SIG-M5 treated with dmso at 0.1 percent for 504 hours (cell line): ENCODE measurements around the gene CUL2.
"Not testable (repeated sequence)": the region's sequence is repeated elsewhere in the genome, so short reads cannot be mapped to it uniquely, and the experiment has no call there.

Experiments used
- DNase-seq: peaks from one replicate; lab custom pipeline; 2025; ENCODE audit not compliant: unreplicated experiment; lab: John Stamatoyannopoulos, UW

CUL2 gene

GRCh38 chr10:35020481-35020880, 69.7 kb downstream of the CUL2 start:
- DNase-seq = no peak

GRCh38 chr10:35019041-35020024, 70.8 kb downstream of the CUL2 start:
- DNase-seq = no peak

- no peak for DNase-seq
Measured at GRCh38 chr10:35017608-35018007, 72.5 kb downstream of the CUL2 start.

- DNase-seq = no peak
Measured at GRCh38 chr10:35015843-35016408, 74.2 kb downstream of the CUL2 start.

GRCh38 chr10:35012781-35013180, 77.4 kb downstream of the CUL2 start:
- DNase-seq = no peak

- no peak for DNase-seq
Measured at GRCh38 chr10:35011771-35012191, 78.4 kb downstream of the CUL2 start.

- DNase-seq = no peak
Measured at GRCh38 chr10:35007858-35008301, 82.3 kb downstream of the CUL2 start.

GRCh38 chr10:35006836-35007235, 83.3 kb downstream of the CUL2 start:
- DNase-seq = no peak

- peak; percentile 94 for DNase-seq
Measured at GRCh38 chr10:35005868-35006267, 84.3 kb downstream of the CUL2 start.

- peak; percentile 73 for DNase-seq
Measured at GRCh38 chr10:35004651-35005050, 85.5 kb downstream of the CUL2 start.

GRCh38 chr10:35003906-35004305, 86.2 kb downstream of the CUL2 start:
- no peak for DNase-seq

- DNase-seq = no peak
Measured at GRCh38 chr10:35000936-35001335, 89.2 kb downstream of the CUL2 start.

- DNase-seq = no peak
Measured at GRCh38 chr10:34999532-34999931, 90.6 kb downstream of the CUL2 start.

- DNase-seq = no peak
Measured at GRCh38 chr10:34998940-34999339, 91.2 kb downstream of the CUL2 start.

GRCh38 chr10:34996843-34997242, 93.3 kb downstream of the CUL2 start:
- DNase-seq = peak; percentile 96

GRCh38 chr10:34995925-34996324, 94.2 kb downstream of the CUL2 start:
- DNase-seq = no peak

GRCh38 chr10:34994565-34995142, 95.5 kb downstream of the CUL2 start:
- DNase-seq = peak; percentile 58

GRCh38 chr10:34993782-34994181, 96.4 kb downstream of the CUL2 start:
- DNase-seq = no peak

GRCh38 chr10:34991117-34991516, 99.0 kb downstream of the CUL2 start:
- DNase-seq = not testable (repeated sequence)

- no peak for DNase-seq
Measured at GRCh38 chr10:34988397-34989067, 101.6 kb downstream of the CUL2 start.

- peak; percentile 41 for DNase-seq
Measured at GRCh38 chr10:34985823-34986222, 104.3 kb downstream of the CUL2 start.
